ENCODE measurements around the gene LZTFL1.

Gene LZTFL1

GRCh38 chr3:45844616-45845015 lies 2.7 kb upstream of the LZTFL1 start:
- no peak overlapping the region for H3K4me3 Mint-ChIP-seq
- H3K27ac Mint-ChIP-seq, result no peak overlapping the region
- no peaks in the 10 kb centered on the region for H3K36me3 Mint-ChIP-seq (ENCODE audit: low read depth)
- H3K9me3 Mint-ChIP-seq, result no peaks in the 10 kb centered on the region
- peaks cover 14% of the 10 kb centered on the region for H3K4me1 Mint-ChIP-seq (ENCODE audit: low read depth)
- peaks cover 14% of the 10 kb centered on the region for H3K27me3 Mint-ChIP-seq

GRCh38 chr3:45842851-45843625 lies 1.1 kb upstream of the LZTFL1 start:
- peak overlapping the region; percentile 88 for H3K4me3 Mint-ChIP-seq
- peaks cover 14% of the 10 kb centered on the region for H3K4me1 Mint-ChIP-seq (ENCODE audit: low read depth)
- no peaks in the 10 kb centered on the region for H3K9me3 Mint-ChIP-seq
- no peak overlapping the region for H3K27ac Mint-ChIP-seq
- no peaks in the 10 kb centered on the region for H3K36me3 Mint-ChIP-seq (ENCODE audit: low read depth)
- peaks cover 11% of the 10 kb centered on the region for H3K27me3 Mint-ChIP-seq

GRCh38 chr3:45841420-45841756 lies 531 bp downstream of the LZTFL1 start:
- Mint-ChIP-seq H3K4me1 (ENCODE audit: low read depth) (peaks cover 14% of the 10 kb centered on the region), H3K27ac (peak overlapping the region; percentile 74), H3K36me3 (ENCODE audit: low read depth) (peaks cover 4% of the 10 kb centered on the region), H3K9me3 (no peaks in the 10 kb centered on the region), H3K4me3 (peak overlapping the region; percentile 88), H3K27me3 (peaks cover 4% of the 10 kb centered on the region)

GRCh38 chr3:45838466-45838865 lies 3.5 kb downstream of the LZTFL1 start:
- Mint-ChIP-seq H3K27me3 (no peaks in the 10 kb centered on the region), H3K27ac (no peak overlapping the region), H3K36me3 (ENCODE audit: low read depth) (peaks cover 12% of the 10 kb centered on the region), H3K4me3 (no peak overlapping the region), H3K4me1 (ENCODE audit: low read depth) (peaks cover 14% of the 10 kb centered on the region), H3K9me3 (no peaks in the 10 kb centered on the region)

- H3K36me3 Mint-ChIP-seq (ENCODE audit: low read depth), result peaks cover 40% of the 10 kb centered on the region
Observed at GRCh38 chr3:45832699-45833098, 9.2 kb downstream of the LZTFL1 start.

GRCh38 chr3:45830121-45830520 lies 11.8 kb downstream of the LZTFL1 start:
- Mint-ChIP-seq H3K4me1 (ENCODE audit: low read depth) (peaks cover 9% of the 10 kb centered on the region), H3K9me3 (no peaks in the 10 kb centered on the region), H3K4me3 (no peak overlapping the region), H3K36me3 (ENCODE audit: low read depth) (peaks cover 36% of the 10 kb centered on the region), H3K27me3 (no peaks in the 10 kb centered on the region), H3K27ac (no peak overlapping the region)

More at GRCh38 chr3:45832699-45833098, 9.2 kb downstream of the LZTFL1 start:
- Mint-ChIP-seq H3K4me1 (ENCODE audit: low read depth) (no peaks in the 10 kb centered on the region), H3K27me3 (no peaks in the 10 kb centered on the region), H3K27ac (no peak overlapping the region), H3K4me3 (no peak overlapping the region), H3K9me3 (no peaks in the 10 kb centered on the region)

- Mint-ChIP-seq H3K36me3 (ENCODE audit: low read depth) (peaks cover 30% of the 10 kb centered on the region), H3K27me3 (no peaks in the 10 kb centered on the region), H3K4me1 (ENCODE audit: low read depth) (peaks cover 9% of the 10 kb centered on the region), H3K4me3 (no peak overlapping the region), H3K9me3 (no peaks in the 10 kb centered on the region), H3K27ac (no peak overlapping the region)
Observed at GRCh38 chr3:45826908-45827307, 15.0 kb downstream of the LZTFL1 start.

GRCh38 chr3:45826321-45826720 lies 15.6 kb downstream of the LZTFL1 start:
- H3K27ac Mint-ChIP-seq, result no peak overlapping the region
- peaks cover 9% of the 10 kb centered on the region for H3K4me1 Mint-ChIP-seq (ENCODE audit: low read depth)
- no peak overlapping the region for H3K4me3 Mint-ChIP-seq
- no peaks in the 10 kb centered on the region for H3K27me3 Mint-ChIP-seq
- H3K36me3 Mint-ChIP-seq (ENCODE audit: low read depth), result peaks cover 32% of the 10 kb centered on the region
- H3K9me3 Mint-ChIP-seq, result no peaks in the 10 kb centered on the region

GRCh38 chr3:45821127-45821526 lies 20.8 kb downstream of the LZTFL1 start:
- Mint-ChIP-seq H3K27ac (no peak overlapping the region), H3K4me3 (no peak overlapping the region), H3K27me3 (no peaks in the 10 kb centered on the region), H3K4me1 (ENCODE audit: low read depth) (peaks cover 17% of the 10 kb centered on the region), H3K36me3 (ENCODE audit: low read depth) (peaks cover 16% of the 10 kb centered on the region), H3K9me3 (peaks cover 4% of the 10 kb centered on the region)

GRCh38 chr3:45819543-45819942 lies 22.4 kb downstream of the LZTFL1 start:
- H3K9me3 Mint-ChIP-seq, result peaks cover 4% of the 10 kb centered on the region
- H3K4me1 Mint-ChIP-seq (ENCODE audit: low read depth), result peaks cover 14% of the 10 kb centered on the region
- no peak overlapping the region for H3K27ac Mint-ChIP-seq
- no peaks in the 10 kb centered on the region for H3K27me3 Mint-ChIP-seq
- no peak overlapping the region for H3K4me3 Mint-ChIP-seq
- H3K36me3 Mint-ChIP-seq (ENCODE audit: low read depth), result peaks cover 13% of the 10 kb centered on the region

- peaks cover 4% of the 10 kb centered on the region for H3K9me3 Mint-ChIP-seq
- H3K4me3 Mint-ChIP-seq, result no peak overlapping the region
- peaks cover 14% of the 10 kb centered on the region for H3K4me1 Mint-ChIP-seq (ENCODE audit: low read depth)
- H3K27me3 Mint-ChIP-seq, result no peaks in the 10 kb centered on the region
- H3K36me3 Mint-ChIP-seq (ENCODE audit: low read depth), result peaks cover 13% of the 10 kb centered on the region
- no peak overlapping the region for H3K27ac Mint-ChIP-seq
Observed at GRCh38 chr3:45817831-45818522, 23.9 kb downstream of the LZTFL1 start.

GRCh38 chr3:45816544-45816943 lies 25.4 kb downstream of the LZTFL1 start:
- Mint-ChIP-seq H3K4me3 (no peak overlapping the region), H3K36me3 (ENCODE audit: low read depth) (peaks cover 8% of the 10 kb centered on the region), H3K27ac (no peak overlapping the region), H3K27me3 (no peaks in the 10 kb centered on the region), H3K9me3 (peaks cover 4% of the 10 kb centered on the region), H3K4me1 (ENCODE audit: low read depth) (peaks cover 14% of the 10 kb centered on the region)

GRCh38 chr3:45814322-45814721 lies 27.6 kb downstream of the LZTFL1 start:
- peaks cover 14% of the 10 kb centered on the region for H3K4me1 Mint-ChIP-seq (ENCODE audit: low read depth)
- no peak overlapping the region for H3K27ac Mint-ChIP-seq
- H3K36me3 Mint-ChIP-seq (ENCODE audit: low read depth), result peaks cover 5% of the 10 kb centered on the region
- no peak overlapping the region for H3K4me3 Mint-ChIP-seq
- H3K27me3 Mint-ChIP-seq, result no peaks in the 10 kb centered on the region
- H3K9me3 Mint-ChIP-seq, result peaks cover 4% of the 10 kb centered on the region

- H3K27ac Mint-ChIP-seq, result no peak overlapping the region
- H3K4me1 Mint-ChIP-seq (ENCODE audit: low read depth), result no peaks in the 10 kb centered on the region
- no peak overlapping the region for H3K4me3 Mint-ChIP-seq
- no peaks in the 10 kb centered on the region for H3K36me3 Mint-ChIP-seq (ENCODE audit: low read depth)
- H3K27me3 Mint-ChIP-seq, result no peaks in the 10 kb centered on the region
- no peaks in the 10 kb centered on the region for H3K9me3 Mint-ChIP-seq
Observed at GRCh38 chr3:45807681-45808540, 34.0 kb downstream of the LZTFL1 start.

- Mint-ChIP-seq H3K27ac (no peak overlapping the region), H3K9me3 (no peaks in the 10 kb centered on the region), H3K27me3 (no peaks in the 10 kb centered on the region), H3K36me3 (ENCODE audit: low read depth) (no peaks in the 10 kb centered on the region), H3K4me1 (ENCODE audit: low read depth) (no peaks in the 10 kb centered on the region), H3K4me3 (no peak overlapping the region)
Observed at GRCh38 chr3:45807133-45807532, 34.8 kb downstream of the LZTFL1 start.

Measured in stimulated activated naive CD8-positive, alpha-beta T cell treated with anti-CD3 and anti-CD28 coated beads, Interleukin-15, Interleukin-2, amounts not matched to agents 100 ng/mL and 50 ng/mL, for 24 hours (primary cell).